Measurements from ENCODE around the gene SF3A1. TPM values are rescaled to one million over a fixed set of nuclear protein-coding genes. Genes with fewer than 3 reads are reported as not detected.
A peak's percentile ranks its signal among the peaks of the same experiment; 100 is the strongest.

The SF3A1 gene
- total RNA-seq, 1 donor from 2014 or later: 18.8 TPM

- Histone ChIP-seq H3K4me1 (ENCODE audit: control insufficient read depth in 3 of 3, insufficient read depth in 3 of 3, low read length in 3 of 3) (peaks cover 19 to 38% (median 27%) of the 10 kb centered on the region in 3 donors), H3K36me3 (ENCODE audit: control insufficient read depth in 3 of 3, insufficient read depth in 3 of 3, low read length in 3 of 3) (peaks cover 2 to 3% (median 3%) of the 10 kb centered on the region in 3 donors), H3K4me3 (ENCODE audit: low read length in 3 of 3) (no peak overlapping the region), H3K27me3 (ENCODE audit: control insufficient read depth in 3 of 3, insufficient read depth in 3 of 3, low read length in 3 of 3) (no peaks in the 10 kb centered on the region), H3K9ac (ENCODE audit: low read depth in 1 of 3, low read length in 3 of 3) (no peak overlapping the region), H3K9me3 (ENCODE audit: control insufficient read depth in 3 of 3, low read length in 3 of 3) (no peaks in the 10 kb centered on the region), H3K27ac (ENCODE audit: low read depth, low read length) (no peak overlapping the region)
Measured at GRCh38 chr22:30317778-30318177, 38.9 kb downstream of the SF3A1 start.

- Histone ChIP-seq H3K36me3 (ENCODE audit: control insufficient read depth in 3 of 3, insufficient read depth in 3 of 3, low read length in 3 of 3) (peaks cover 2 to 3% (median 3%) of the 10 kb centered on the region in 3 donors), H3K4me1 (ENCODE audit: control insufficient read depth in 3 of 3, insufficient read depth in 3 of 3, low read length in 3 of 3) (peaks cover 25 to 46% (median 35%) of the 10 kb centered on the region in 3 donors), H3K9ac (ENCODE audit: low read depth in 1 of 3, low read length in 3 of 3) (no peak overlapping the region), H3K27ac (ENCODE audit: low read depth, low read length) (no peak overlapping the region), H3K27me3 (ENCODE audit: control insufficient read depth in 3 of 3, insufficient read depth in 3 of 3, low read length in 3 of 3) (no peaks in the 10 kb centered on the region), H3K9me3 (ENCODE audit: control insufficient read depth in 3 of 3, low read length in 3 of 3) (no peaks in the 10 kb centered on the region), H3K4me3 (ENCODE audit: low read length in 3 of 3) (no peak overlapping the region)
Measured at GRCh38 chr22:30315962-30316576, 40.6 kb downstream of the SF3A1 start.

GRCh38 chr22:30314915-30315314, 41.8 kb downstream of the SF3A1 start:
- H3K4me1 ChIP-seq (ENCODE audit: control insufficient read depth in 3 of 3, insufficient read depth in 3 of 3, low read length in 3 of 3): peaks cover 34 to 46% (median 36%) of the 10 kb centered on the region in 3 donors
- H3K4me3 ChIP-seq (ENCODE audit: low read length in 3 of 3): no peak overlapping the region
- no peaks in the 10 kb centered on the region for H3K9me3 ChIP-seq (ENCODE audit: control insufficient read depth in 3 of 3, low read length in 3 of 3)
- H3K9ac ChIP-seq (ENCODE audit: low read depth in 1 of 3, low read length in 3 of 3): no peak overlapping the region
- peaks cover 0 to 3% (median 0%) of the 10 kb centered on the region in 3 donors for H3K36me3 ChIP-seq (ENCODE audit: control insufficient read depth in 3 of 3, insufficient read depth in 3 of 3, low read length in 3 of 3)
- no peak overlapping the region for H3K27ac ChIP-seq (ENCODE audit: low read depth, low read length)
- H3K27me3 ChIP-seq (ENCODE audit: control insufficient read depth in 3 of 3, insufficient read depth in 3 of 3, low read length in 3 of 3): no peaks in the 10 kb centered on the region

GRCh38 chr22:30313527-30314363, 42.9 kb downstream of the SF3A1 start:
- H3K27ac ChIP-seq (ENCODE audit: low read depth, low read length): no peak overlapping the region
- peaks cover 43 to 49% (median 45%) of the 10 kb centered on the region in 3 donors for H3K4me1 ChIP-seq (ENCODE audit: control insufficient read depth in 3 of 3, insufficient read depth in 3 of 3, low read length in 3 of 3)
- H3K9ac ChIP-seq (ENCODE audit: low read depth in 1 of 3, low read length in 3 of 3): no peak overlapping the region
- H3K4me3 ChIP-seq (ENCODE audit: low read length in 3 of 3): no peak overlapping the region
- H3K9me3 ChIP-seq (ENCODE audit: control insufficient read depth in 3 of 3, low read length in 3 of 3): no peaks in the 10 kb centered on the region
- H3K27me3 ChIP-seq (ENCODE audit: control insufficient read depth in 3 of 3, insufficient read depth in 3 of 3, low read length in 3 of 3): no peaks in the 10 kb centered on the region
- no peaks in the 10 kb centered on the region for H3K36me3 ChIP-seq (ENCODE audit: control insufficient read depth in 3 of 3, insufficient read depth in 3 of 3, low read length in 3 of 3)

- no peaks in the 10 kb centered on the region for H3K27me3 ChIP-seq (ENCODE audit: control insufficient read depth in 3 of 3, insufficient read depth in 3 of 3, low read length in 3 of 3)
- H3K9ac ChIP-seq (ENCODE audit: low read depth in 1 of 3, low read length in 3 of 3): no peak overlapping the region
- H3K4me1 ChIP-seq (ENCODE audit: control insufficient read depth in 3 of 3, insufficient read depth in 3 of 3, low read length in 3 of 3): peaks cover 43 to 53% (median 48%) of the 10 kb centered on the region in 3 donors
- H3K4me3 ChIP-seq (ENCODE audit: low read length in 3 of 3): no peak overlapping the region
- H3K9me3 ChIP-seq (ENCODE audit: control insufficient read depth in 3 of 3, low read length in 3 of 3): no peaks in the 10 kb centered on the region
- no peak overlapping the region for H3K27ac ChIP-seq (ENCODE audit: low read depth, low read length)
- no peaks in the 10 kb centered on the region for H3K36me3 ChIP-seq (ENCODE audit: control insufficient read depth in 3 of 3, insufficient read depth in 3 of 3, low read length in 3 of 3)
Measured at GRCh38 chr22:30312053-30312452, 44.6 kb downstream of the SF3A1 start.

DNA sequence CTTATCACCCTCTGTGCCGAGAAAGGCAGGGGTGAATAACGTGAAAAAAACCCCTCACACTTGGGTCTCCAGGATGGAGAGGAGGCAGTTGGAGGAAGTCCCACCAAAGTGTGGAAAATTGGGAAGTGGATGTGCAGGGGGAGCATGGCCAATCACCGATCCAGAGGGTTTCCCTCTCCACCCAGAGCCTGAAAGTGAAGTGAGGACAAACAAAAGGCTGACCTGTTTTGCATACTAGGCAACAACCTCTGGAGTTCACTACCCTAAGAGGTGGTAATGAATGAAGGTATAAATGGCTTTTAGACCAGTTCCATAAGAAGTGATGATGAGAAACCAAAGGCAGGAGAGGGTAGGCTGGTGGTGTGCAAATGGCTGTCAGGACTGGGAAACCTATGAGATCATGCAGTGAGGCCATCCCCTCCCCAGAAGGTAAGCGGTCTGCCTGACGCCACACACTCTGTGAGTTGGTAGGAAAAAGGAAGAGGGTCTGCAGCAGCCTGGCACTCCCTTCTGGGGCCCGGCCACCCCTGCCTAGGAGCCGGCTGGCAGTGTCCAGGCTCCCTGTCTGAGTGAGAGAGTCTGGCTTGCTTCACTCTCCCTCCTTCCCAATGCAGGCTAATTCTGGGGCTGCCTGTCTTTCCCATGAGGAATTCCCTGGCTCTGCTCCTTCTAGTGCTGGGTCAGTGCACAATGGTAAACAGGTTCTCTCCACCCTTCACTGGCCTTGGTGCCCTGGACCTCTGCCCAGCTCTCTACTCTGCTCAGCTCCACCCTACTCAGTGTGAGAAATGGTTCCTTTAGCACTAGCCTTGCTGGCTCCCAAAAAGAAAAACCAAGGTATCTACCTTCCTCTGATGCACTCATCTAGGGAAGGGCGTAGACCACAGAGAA, 45.6 kb downstream of the SF3A1 start:
- Histone ChIP-seq H3K4me1 (ENCODE audit: control insufficient read depth in 3 of 3, insufficient read depth in 3 of 3, low read length in 3 of 3) (peaks cover 49 to 56% (median 53%) of the 10 kb centered on the region in 3 donors), H3K27me3 (ENCODE audit: control insufficient read depth in 3 of 3, insufficient read depth in 3 of 3, low read length in 3 of 3) (no peaks in the 10 kb centered on the region), H3K36me3 (ENCODE audit: control insufficient read depth in 3 of 3, insufficient read depth in 3 of 3, low read length in 3 of 3) (no peaks in the 10 kb centered on the region), H3K9ac (ENCODE audit: low read depth in 1 of 3, low read length in 3 of 3) (peak overlapping the region in 2 of 3 donors; percentile 26 to 47), H3K9me3 (ENCODE audit: control insufficient read depth in 3 of 3, low read length in 3 of 3) (no peaks in the 10 kb centered on the region), H3K27ac (ENCODE audit: low read depth, low read length) (no peak overlapping the region), H3K4me3 (ENCODE audit: low read length in 3 of 3) (peak overlapping the region in 2 of 3 donors; percentile 20 to 29)

DNA sequence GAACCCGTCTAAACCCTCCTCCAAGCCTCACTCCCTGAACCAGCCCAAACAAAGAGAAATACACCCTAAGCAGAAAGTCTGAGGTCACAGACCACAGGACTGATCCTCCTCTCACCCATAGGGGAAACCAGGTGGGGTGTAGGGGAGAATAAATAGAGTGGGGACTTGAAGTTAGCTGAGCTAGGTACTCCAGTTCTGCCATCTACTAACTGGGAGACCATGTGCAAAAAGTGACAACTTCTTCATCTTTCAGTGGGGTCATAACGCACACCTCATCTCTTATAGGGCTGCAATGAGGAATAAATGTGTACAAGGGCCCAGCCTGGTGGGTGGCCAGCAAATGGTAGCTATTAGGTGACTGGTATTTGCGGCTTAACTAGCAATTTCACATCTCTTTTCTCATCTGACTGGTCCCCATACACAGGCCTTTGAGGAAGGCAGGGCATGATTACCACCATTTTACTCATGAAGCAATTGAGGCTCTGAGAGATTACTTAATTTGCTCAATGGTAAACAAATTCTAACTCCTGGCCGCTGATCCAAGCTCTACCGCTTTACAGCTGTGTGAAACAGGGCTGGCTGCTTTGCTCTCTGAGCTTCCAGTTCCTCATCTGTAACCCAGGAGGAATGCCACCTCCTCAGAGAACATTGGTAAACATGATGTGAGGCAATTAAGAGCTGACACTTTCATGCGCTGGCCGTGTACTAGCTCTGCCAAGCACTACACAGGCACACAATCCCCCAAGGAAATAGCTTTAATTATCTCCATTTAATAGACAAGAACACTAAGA, 46.5 kb downstream of the SF3A1 start:
- H3K9ac ChIP-seq (ENCODE audit: low read depth in 1 of 3, low read length in 3 of 3): no peak overlapping the region
- peaks cover 58 to 66% (median 60%) of the 10 kb centered on the region in 3 donors for H3K4me1 ChIP-seq (ENCODE audit: control insufficient read depth in 3 of 3, insufficient read depth in 3 of 3, low read length in 3 of 3)
- no peak overlapping the region for H3K27ac ChIP-seq (ENCODE audit: low read depth, low read length)
- H3K36me3 ChIP-seq (ENCODE audit: control insufficient read depth in 3 of 3, insufficient read depth in 3 of 3, low read length in 3 of 3): no peaks in the 10 kb centered on the region
- no peak overlapping the region for H3K4me3 ChIP-seq (ENCODE audit: low read length in 3 of 3)
- H3K9me3 ChIP-seq (ENCODE audit: control insufficient read depth in 3 of 3, low read length in 3 of 3): no peaks in the 10 kb centered on the region
- H3K27me3 ChIP-seq (ENCODE audit: control insufficient read depth in 3 of 3, insufficient read depth in 3 of 3, low read length in 3 of 3): no peaks in the 10 kb centered on the region

DNA sequence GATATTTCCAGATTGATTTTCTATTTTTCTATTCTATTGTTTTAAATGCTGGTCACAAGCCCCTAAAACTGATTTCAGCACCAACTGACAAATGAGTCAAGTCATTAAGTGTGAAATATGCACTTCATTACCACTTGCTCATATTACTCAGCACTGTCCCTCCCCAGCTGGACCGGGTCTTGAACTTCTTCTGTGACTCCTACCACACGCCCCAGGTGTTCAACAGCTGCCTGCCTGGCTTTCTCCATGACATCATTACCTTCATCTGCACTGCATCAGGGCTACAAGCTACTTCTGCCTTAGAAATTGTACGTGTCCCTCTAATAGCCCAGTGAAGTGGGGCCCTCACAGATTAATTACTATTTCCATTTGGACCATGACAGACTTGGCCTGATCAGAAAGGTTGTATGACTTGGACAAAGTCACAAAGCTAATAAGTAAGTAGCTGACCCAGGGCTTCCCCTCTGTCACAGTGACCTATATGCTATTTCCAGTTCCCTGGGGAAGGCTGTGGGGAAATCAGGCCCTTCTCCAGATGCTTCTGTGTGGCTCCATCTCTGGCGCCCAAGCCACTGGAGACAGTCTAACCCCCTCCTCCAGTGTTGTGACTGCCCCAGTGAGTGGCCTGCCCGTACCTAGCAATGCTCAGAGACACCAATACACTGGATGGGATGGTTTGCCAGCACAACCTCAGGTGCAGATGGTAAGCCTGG, 48.0 kb downstream of the SF3A1 start:
- H3K4me1 ChIP-seq (ENCODE audit: control insufficient read depth in 3 of 3, insufficient read depth in 3 of 3, low read length in 3 of 3): peaks cover 68 to 75% (median 70%) of the 10 kb centered on the region in 3 donors
- H3K27me3 ChIP-seq (ENCODE audit: control insufficient read depth in 3 of 3, insufficient read depth in 3 of 3, low read length in 3 of 3): no peaks in the 10 kb centered on the region
- H3K36me3 ChIP-seq (ENCODE audit: control insufficient read depth in 3 of 3, insufficient read depth in 3 of 3, low read length in 3 of 3): peaks cover 0 to under 1% (median 0%) of the 10 kb centered on the region in 3 donors
- no peak overlapping the region for H3K4me3 ChIP-seq (ENCODE audit: low read length in 3 of 3)
- no peak overlapping the region for H3K27ac ChIP-seq (ENCODE audit: low read depth, low read length)
- no peaks in the 10 kb centered on the region for H3K9me3 ChIP-seq (ENCODE audit: control insufficient read depth in 3 of 3, low read length in 3 of 3)
- H3K9ac ChIP-seq (ENCODE audit: low read depth in 1 of 3, low read length in 3 of 3): peak overlapping the region in 1 of 3 donors; percentile 16

GRCh38 chr22:30308093-30308492, 48.6 kb downstream of the SF3A1 start:
- Histone ChIP-seq H3K4me3 (ENCODE audit: low read length in 3 of 3) (no peak overlapping the region), H3K9ac (ENCODE audit: low read depth in 1 of 3, low read length in 3 of 3) (no peak overlapping the region), H3K27ac (ENCODE audit: low read depth, low read length) (no peak overlapping the region), H3K9me3 (ENCODE audit: control insufficient read depth in 3 of 3, low read length in 3 of 3) (no peaks in the 10 kb centered on the region), H3K4me1 (ENCODE audit: control insufficient read depth in 3 of 3, insufficient read depth in 3 of 3, low read length in 3 of 3) (peaks cover 73 to 75% (median 74%) of the 10 kb centered on the region in 3 donors), H3K36me3 (ENCODE audit: control insufficient read depth in 3 of 3, insufficient read depth in 3 of 3, low read length in 3 of 3) (peaks cover 0 to 4% (median 3%) of the 10 kb centered on the region in 3 donors), H3K27me3 (ENCODE audit: control insufficient read depth in 3 of 3, insufficient read depth in 3 of 3, low read length in 3 of 3) (no peaks in the 10 kb centered on the region)

All from skeletal muscle tissue (tissue), 4 donors.